HG03108 (cell line): ENCODE measurements around the gene PRKCA.
A peak's percentile ranks its signal among the peaks of the same experiment; 100 is the strongest.
"Not testable (repeated sequence)": the region's sequence is repeated elsewhere in the genome, so short reads cannot be mapped to it uniquely, and the experiment has no call there.

Source experiments
- ATAC-seq: cut with Tn5 transposase; IDR thresholded peaks from one replicate; pipeline ENCODE4 v1.9.1; 2021; ENCODE audit warnings: moderate library complexity; ENCODE audit not compliant: unreplicated experiment

PRKCA gene

GRCh38 chr17:66301864-66302741 is at the start of gene PRKCA:
Gene PRKCA, plus strand, starts transcription at chr17:66302613.
- peak; percentile 75 for ATAC-seq

- not testable (repeated sequence) for ATAC-seq
These were observed 49.0 kb upstream of the PRKCA start for GRCh38 chr17:66253458-66253857.

- no peak for ATAC-seq
These were observed 47.3 kb upstream of the PRKCA start for GRCh38 chr17:66255112-66255511.

- ATAC-seq = no peak
These were observed 46.9 kb upstream of the PRKCA start for GRCh38 chr17:66255527-66255971.

- no peak for ATAC-seq
These were observed 42.1 kb upstream of the PRKCA start for GRCh38 chr17:66260275-66260674.

- no peak for ATAC-seq
These were observed 41.7 kb upstream of the PRKCA start for GRCh38 chr17:66260688-66261087.

GRCh38 chr17:66262767-66263166 is 39.6 kb upstream of the PRKCA start:
- ATAC-seq = no peak

- ATAC-seq = no peak
These were observed 37.7 kb upstream of the PRKCA start for GRCh38 chr17:66264696-66265095.

GRCh38 chr17:66268247-66268927 is 34.0 kb upstream of the PRKCA start:
- no peak for ATAC-seq

- ATAC-seq = no peak
These were observed 32.3 kb upstream of the PRKCA start for GRCh38 chr17:66270106-66270505.

GRCh38 chr17:66271512-66271911 is 30.9 kb upstream of the PRKCA start:
- no peak for ATAC-seq

GRCh38 chr17:66272811-66273585 is 29.4 kb upstream of the PRKCA start:
- ATAC-seq = no peak

- ATAC-seq = no peak
These were observed 28.9 kb upstream of the PRKCA start for GRCh38 chr17:66273586-66273848.

- no peak for ATAC-seq
These were observed 26.8 kb upstream of the PRKCA start for GRCh38 chr17:66275651-66276050.

- no peak for ATAC-seq
These were observed 26.0 kb upstream of the PRKCA start for GRCh38 chr17:66276328-66276937.

- ATAC-seq = no peak
These were observed 25.2 kb upstream of the PRKCA start for GRCh38 chr17:66277191-66277590.

GRCh38 chr17:66281661-66282369 is 20.6 kb upstream of the PRKCA start:
- ATAC-seq = no peak

- ATAC-seq = no peak
These were observed 19.0 kb upstream of the PRKCA start for GRCh38 chr17:66283296-66283934.

- ATAC-seq = no peak
These were observed 18.4 kb upstream of the PRKCA start for GRCh38 chr17:66283971-66284370.

GRCh38 chr17:66285149-66285548 is 17.3 kb upstream of the PRKCA start:
- no peak for ATAC-seq
